Thoracic aorta (tissue), 2 donors: ENCODE results near the gene SENP1. TPM values are rescaled to one million over a fixed set of nuclear protein-coding genes. Genes with fewer than 3 reads are reported as not detected.
"Not testable (repeated sequence)": the region's sequence is repeated elsewhere in the genome, so short reads cannot be mapped to it uniquely, and the experiment has no call there.

Source experiments
- ATAC-seq: fragments of 150-250 bp; one replicate; pipeline ENCODE4 v1.8.0; 2017; ENCODE audit warnings: low read depth; ENCODE audit not compliant: insufficient number of reproducible peaks, low FRiP score
- DNase-seq: peaks from one replicate; pipeline ENCODE4 v3.0.0-alpha.2; 2020; ENCODE audit warnings: low spot score
- H3K27ac ChIP-seq, 2 donors: fragments of 200-600 bp; sonication (generic); 1 replicate in 1 of 2; 2 replicates in 1 of 2; pipeline ENCODE4 v1.5.1; 2016; ENCODE audit warnings: mild to moderate bottlenecking in 2 of 2, moderate library complexity in 2 of 2
- H3K27me3 ChIP-seq: fragments of 200-600 bp; sonication (generic); replicated peaks from 2 replicates; pipeline ENCODE4 v1.6.0; 2016; ENCODE audit warnings: mild to moderate bottlenecking; ENCODE audit not compliant: insufficient read depth
- H3K36me3 ChIP-seq: fragments of 200-600 bp; sonication (generic); one replicate; pipeline ENCODE4 v1.5.1; 2016
- H3K4me1 ChIP-seq, 2 donors: fragments of 200-600 bp; sonication (generic); 1 replicate in 1 of 2; 2 replicates in 1 of 2; pipeline versions ENCODE4 v1.5.1 to v1.6.0; 2016; ENCODE audit warnings: low read depth in 2 of 2, mild to moderate bottlenecking in 1 of 2; ENCODE audit not compliant: control insufficient read depth in 1 of 2
- H3K4me3 ChIP-seq: fragments of 200-600 bp; sonication (generic); 2 replicates; pipeline ENCODE4 v1.5.1; 2016; ENCODE audit warnings: mild to moderate bottlenecking
- H3K9me3 ChIP-seq: fragments of 200-600 bp; sonication (generic); 2 replicates; pipeline ENCODE4 v1.5.1; 2016
- total RNA-seq, 2 donors: library from RNA; depleted of rRNA; stranded (reverse); fragments of >200 nt; gene quantifications; one replicate each; pipeline versions ENCODE4 v1.1.0 to v1.2.3, GENCODE V29; 2016
- TF ChIP-seq, protein P1 (sequence below): fragments of 200-600 bp; sonication (generic); IDR thresholded peaks from one replicate; pipeline ENCODE4 v1.5.1; 2019; ENCODE audit warnings: antibody characterized with exemption

Gene SENP1
- total RNA-seq, 2 donors from 2014 or later = 23.2 to 24.6 TPM

DNA sequence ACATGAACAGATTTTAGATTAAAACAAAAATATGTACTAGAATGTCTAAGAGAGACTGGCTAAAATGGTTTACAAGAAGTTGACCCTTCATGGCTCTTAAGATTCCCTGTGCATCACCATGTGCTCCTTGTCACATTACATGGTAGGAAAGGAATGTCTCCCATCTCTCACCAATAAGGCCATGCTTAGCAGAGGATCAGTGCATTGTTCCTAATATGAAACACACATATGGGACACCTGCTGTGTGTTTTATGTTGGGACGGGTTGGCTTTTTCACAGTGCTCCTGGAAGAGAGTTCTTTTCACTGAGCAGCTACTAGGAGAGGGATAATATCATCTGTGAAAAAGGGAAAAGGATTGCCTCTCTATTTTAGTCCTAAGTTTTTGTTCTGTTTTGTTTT lies 22.9 kb upstream of the SENP1 start:
- H3K36me3 ChIP-seq = peaks cover 29% of the 10 kb centered on the region

DNA sequence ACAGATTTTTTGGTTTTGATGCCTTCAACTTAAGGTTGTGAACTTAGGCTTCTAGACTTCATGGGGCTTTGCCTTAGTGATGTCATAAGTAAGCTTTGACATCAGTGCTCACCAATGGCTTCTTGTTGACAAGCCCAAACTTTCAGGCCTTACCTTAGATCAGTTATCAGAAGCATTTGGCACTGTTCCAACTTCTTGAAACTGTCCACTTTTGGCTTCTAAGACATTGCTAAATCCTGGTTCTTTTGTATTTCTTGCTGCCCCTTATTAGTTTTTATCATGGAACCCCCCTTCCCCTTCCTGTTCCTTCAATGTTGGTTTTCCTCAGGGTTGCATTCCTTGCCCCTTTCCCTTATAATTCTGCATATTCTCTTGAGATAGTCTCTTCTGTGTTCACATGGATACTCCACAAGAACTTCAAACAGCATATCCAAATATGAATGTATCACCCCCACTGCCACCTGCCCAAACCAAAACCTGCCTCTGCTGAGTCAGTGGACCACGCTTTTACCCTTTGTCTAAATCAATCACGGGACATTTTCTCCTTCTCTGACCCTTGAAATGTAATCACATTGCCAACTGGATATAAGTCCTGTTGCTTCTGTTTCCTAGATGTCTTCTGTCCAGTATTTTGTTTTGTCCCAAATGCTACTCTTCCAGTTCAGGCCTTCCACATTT lies 21.2 kb upstream of the SENP1 start:
- Histone ChIP-seq H3K27me3 (no peaks in the 10 kb centered on the region), H3K4me1 (no peaks in the 10 kb centered on the region), H3K36me3 (peaks cover 15% of the 10 kb centered on the region), H3K9me3 (no peaks in the 10 kb centered on the region), H3K27ac (no peak overlapping the region), H3K4me3 (no peak overlapping the region)
- no peak for DNase-seq
- TF ChIP-seq, protein P1, sequence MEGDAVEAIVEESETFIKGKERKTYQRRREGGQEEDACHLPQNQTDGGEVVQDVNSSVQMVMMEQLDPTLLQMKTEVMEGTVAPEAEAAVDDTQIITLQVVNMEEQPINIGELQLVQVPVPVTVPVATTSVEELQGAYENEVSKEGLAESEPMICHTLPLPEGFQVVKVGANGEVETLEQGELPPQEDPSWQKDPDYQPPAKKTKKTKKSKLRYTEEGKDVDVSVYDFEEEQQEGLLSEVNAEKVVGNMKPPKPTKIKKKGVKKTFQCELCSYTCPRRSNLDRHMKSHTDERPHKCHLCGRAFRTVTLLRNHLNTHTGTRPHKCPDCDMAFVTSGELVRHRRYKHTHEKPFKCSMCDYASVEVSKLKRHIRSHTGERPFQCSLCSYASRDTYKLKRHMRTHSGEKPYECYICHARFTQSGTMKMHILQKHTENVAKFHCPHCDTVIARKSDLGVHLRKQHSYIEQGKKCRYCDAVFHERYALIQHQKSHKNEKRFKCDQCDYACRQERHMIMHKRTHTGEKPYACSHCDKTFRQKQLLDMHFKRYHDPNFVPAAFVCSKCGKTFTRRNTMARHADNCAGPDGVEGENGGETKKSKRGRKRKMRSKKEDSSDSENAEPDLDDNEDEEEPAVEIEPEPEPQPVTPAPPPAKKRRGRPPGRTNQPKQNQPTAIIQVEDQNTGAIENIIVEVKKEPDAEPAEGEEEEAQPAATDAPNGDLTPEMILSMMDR = no peak
- ATAC-seq = no peak

More for the DNA sequence above, 22.9 kb upstream of the SENP1 start:
- Histone ChIP-seq H3K4me1 (no peaks in the 10 kb centered on the region), H3K27me3 (no peaks in the 10 kb centered on the region), H3K27ac (no peak overlapping the region), H3K9me3 (no peaks in the 10 kb centered on the region), H3K4me3 (no peak overlapping the region)
- no peak for ATAC-seq
- TF ChIP-seq, protein P1 = no peak
- DNase-seq = no peak

DNA sequence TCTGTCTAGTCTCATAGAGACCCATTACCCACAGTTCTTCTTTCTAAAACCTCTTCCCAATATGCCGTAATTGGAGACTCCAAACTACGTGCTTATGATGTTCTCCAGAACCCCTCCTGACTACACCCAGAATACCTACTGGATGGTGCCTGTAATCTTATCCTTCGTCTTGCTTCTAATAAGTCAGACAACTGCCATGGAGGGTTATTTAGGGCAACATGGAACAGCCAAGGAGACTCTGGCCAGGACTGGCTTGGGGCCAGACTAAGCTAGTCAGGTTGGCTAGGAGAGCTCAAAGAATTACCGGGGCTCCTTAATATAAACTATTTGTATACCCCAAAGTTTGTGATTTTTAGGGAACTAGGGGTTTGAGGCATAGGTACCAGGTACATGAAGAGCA lies 20.1 kb upstream of the SENP1 start:
- H3K4me3 ChIP-seq = no peak overlapping the region
- no peak overlapping the region for H3K27ac ChIP-seq
- no peak for DNase-seq
- H3K4me1 ChIP-seq = peaks cover 0 to 2% of the 10 kb centered on the region in 2 donors
- no peak for ATAC-seq
- H3K27me3 ChIP-seq = no peaks in the 10 kb centered on the region
- no peaks in the 10 kb centered on the region for H3K9me3 ChIP-seq
- TF ChIP-seq, protein P1 = no peak
- H3K36me3 ChIP-seq = peaks cover 11% of the 10 kb centered on the region

DNA sequence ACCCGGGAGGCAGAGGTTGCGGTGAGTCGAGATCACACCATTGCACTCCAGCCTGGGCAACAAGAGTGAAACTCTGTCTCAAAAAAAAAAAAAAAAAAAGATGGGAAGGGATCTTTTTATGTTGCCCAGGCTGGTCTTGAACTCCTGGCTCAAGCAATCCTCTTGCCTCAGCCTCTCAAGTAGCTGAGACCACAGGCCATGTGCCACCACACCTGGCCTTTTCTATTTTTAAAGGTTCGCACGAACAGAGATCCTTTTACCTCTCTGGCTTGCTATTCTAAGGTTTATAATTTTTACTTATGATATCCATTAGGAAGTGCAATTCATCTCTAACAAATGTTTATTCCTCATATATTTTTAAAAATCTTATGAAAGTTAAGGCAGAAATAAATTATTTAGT lies 19.7 kb upstream of the SENP1 start:
- H3K9me3 ChIP-seq, H3K4me1 ChIP-seq, H3K36me3 ChIP-seq, H3K27me3 ChIP-seq, DNase-seq, H3K4me3 ChIP-seq, ATAC-seq, H3K27ac ChIP-seq: not testable (repeated sequence)

DNA sequence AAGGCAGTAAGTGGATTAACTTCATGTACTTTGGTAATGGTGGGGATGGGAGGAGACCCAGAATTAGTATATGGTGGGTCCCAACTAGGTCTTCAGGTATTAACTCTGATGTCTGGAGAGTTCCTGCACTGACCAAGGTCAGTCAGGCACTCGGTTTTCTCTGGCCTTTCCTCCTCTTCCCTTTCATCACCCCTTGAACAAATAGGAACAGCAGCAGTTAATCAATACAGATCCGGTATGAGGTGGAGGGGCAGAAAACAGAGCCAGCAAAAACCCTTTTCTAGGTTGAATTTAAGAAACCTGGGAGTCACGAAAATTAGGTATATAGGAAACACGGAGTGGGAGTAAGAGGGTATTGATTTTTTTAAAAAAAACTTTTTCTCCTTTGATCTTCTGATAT lies 17.3 kb upstream of the SENP1 start:
- Histone ChIP-seq H3K4me1 (peaks cover 3 to 22% of the 10 kb centered on the region in 2 donors), H3K4me3 (no peak overlapping the region), H3K27me3 (no peaks in the 10 kb centered on the region), H3K36me3 (peaks cover 3% of the 10 kb centered on the region), H3K27ac (no peak overlapping the region), H3K9me3 (no peaks in the 10 kb centered on the region)
- TF ChIP-seq, protein P1 = no peak
- no peak for DNase-seq
- ATAC-seq = no peak
